Parathyroid adenoma (tissue), 2 donors: Measurements from ENCODE around the gene GTF3C4.

Source experiments
- H2AFZ ChIP-seq: fragments of 300-600 bp; sonication (generic); one replicate; pipeline ENCODE4 v1.7.0; 2017; ENCODE audit warnings: antibody characterized with exemption, mild to moderate bottlenecking
- H3K27ac ChIP-seq: fragments of 300-600 bp; sonication (generic); one replicate; pipeline ENCODE4 v1.7.0; 2017
- H3K27me3 ChIP-seq: fragments of 300-600 bp; sonication (generic); one replicate; pipeline ENCODE4 v1.7.0; 2017; ENCODE audit warnings: low read length; ENCODE audit not compliant: control insufficient read depth, insufficient read depth
- H3K36me3 ChIP-seq: fragments of 300-600 bp; sonication (generic); one replicate; pipeline ENCODE4 v1.7.0; 2017; ENCODE audit warnings: low read length; ENCODE audit not compliant: control insufficient read depth, insufficient read depth
- H3K4me1 ChIP-seq: fragments of 300-600 bp; sonication (generic); one replicate; pipeline ENCODE4 v1.7.0; 2017; ENCODE audit warnings: control low read depth
- H3K4me2 ChIP-seq: fragments of 300-600 bp; sonication (generic); one replicate; pipeline ENCODE4 v1.7.0; 2017; ENCODE audit warnings: low read length
- H3K4me3 ChIP-seq: fragments of 300-600 bp; sonication (generic); one replicate; pipeline ENCODE4 v1.7.0; 2017; ENCODE audit warnings: low read depth, low read length
- H3K79me2 ChIP-seq: fragments of 300-600 bp; sonication (generic); one replicate; pipeline ENCODE4 v1.7.0; 2017; ENCODE audit warnings: control low read depth
- H3K9ac ChIP-seq: fragments of 300-600 bp; sonication (generic); one replicate; pipeline ENCODE4 v1.7.0; 2017; ENCODE audit warnings: mild to moderate bottlenecking
- H3K9me3 ChIP-seq: fragments of 300-600 bp; sonication (generic); one replicate; pipeline ENCODE4 v1.7.0; 2017; ENCODE audit warnings: low read length; ENCODE audit not compliant: control insufficient read depth
- TF ChIP-seq, protein P1 (sequence below): fragments of 300-600 bp; sonication (generic); IDR thresholded peaks from one replicate; pipeline ENCODE4 v1.7.0; 2017; ENCODE audit warnings: antibody characterized with exemption, mild to moderate bottlenecking
- donor health status: primary hyperparathyroidism.

The GTF3C4 gene

GRCh38 chr9:132681561-132681960 lies 11.3 kb downstream of the GTF3C4 start:
- H3K27ac ChIP-seq = no peak overlapping the region
- no peak overlapping the region for H2AFZ ChIP-seq
- no peaks in the 10 kb centered on the region for H3K9me3 ChIP-seq
- TF ChIP-seq, protein P1, sequence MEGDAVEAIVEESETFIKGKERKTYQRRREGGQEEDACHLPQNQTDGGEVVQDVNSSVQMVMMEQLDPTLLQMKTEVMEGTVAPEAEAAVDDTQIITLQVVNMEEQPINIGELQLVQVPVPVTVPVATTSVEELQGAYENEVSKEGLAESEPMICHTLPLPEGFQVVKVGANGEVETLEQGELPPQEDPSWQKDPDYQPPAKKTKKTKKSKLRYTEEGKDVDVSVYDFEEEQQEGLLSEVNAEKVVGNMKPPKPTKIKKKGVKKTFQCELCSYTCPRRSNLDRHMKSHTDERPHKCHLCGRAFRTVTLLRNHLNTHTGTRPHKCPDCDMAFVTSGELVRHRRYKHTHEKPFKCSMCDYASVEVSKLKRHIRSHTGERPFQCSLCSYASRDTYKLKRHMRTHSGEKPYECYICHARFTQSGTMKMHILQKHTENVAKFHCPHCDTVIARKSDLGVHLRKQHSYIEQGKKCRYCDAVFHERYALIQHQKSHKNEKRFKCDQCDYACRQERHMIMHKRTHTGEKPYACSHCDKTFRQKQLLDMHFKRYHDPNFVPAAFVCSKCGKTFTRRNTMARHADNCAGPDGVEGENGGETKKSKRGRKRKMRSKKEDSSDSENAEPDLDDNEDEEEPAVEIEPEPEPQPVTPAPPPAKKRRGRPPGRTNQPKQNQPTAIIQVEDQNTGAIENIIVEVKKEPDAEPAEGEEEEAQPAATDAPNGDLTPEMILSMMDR = no peak
- no peak overlapping the region for H3K9ac ChIP-seq
- H3K4me2 ChIP-seq = no peak overlapping the region
- no peaks in the 10 kb centered on the region for H3K79me2 ChIP-seq
- H3K4me1 ChIP-seq = no peaks in the 10 kb centered on the region
- H3K4me3 ChIP-seq = no peak overlapping the region
- no peaks in the 10 kb centered on the region for H3K27me3 ChIP-seq
- H3K36me3 ChIP-seq = no peaks in the 10 kb centered on the region

GRCh38 chr9:132683873-132684272 lies 13.6 kb downstream of the GTF3C4 start:
- H2AFZ ChIP-seq = no peak overlapping the region
- no peaks in the 10 kb centered on the region for H3K27me3 ChIP-seq
- H3K9ac ChIP-seq = no peak overlapping the region
- H3K79me2 ChIP-seq = no peaks in the 10 kb centered on the region
- H3K4me1 ChIP-seq = no peaks in the 10 kb centered on the region
- no peak overlapping the region for H3K4me3 ChIP-seq
- no peaks in the 10 kb centered on the region for H3K9me3 ChIP-seq
- no peaks in the 10 kb centered on the region for H3K36me3 ChIP-seq
- no peak overlapping the region for H3K27ac ChIP-seq
- TF ChIP-seq, protein P1 = no peak
- no peak overlapping the region for H3K4me2 ChIP-seq

DNA sequence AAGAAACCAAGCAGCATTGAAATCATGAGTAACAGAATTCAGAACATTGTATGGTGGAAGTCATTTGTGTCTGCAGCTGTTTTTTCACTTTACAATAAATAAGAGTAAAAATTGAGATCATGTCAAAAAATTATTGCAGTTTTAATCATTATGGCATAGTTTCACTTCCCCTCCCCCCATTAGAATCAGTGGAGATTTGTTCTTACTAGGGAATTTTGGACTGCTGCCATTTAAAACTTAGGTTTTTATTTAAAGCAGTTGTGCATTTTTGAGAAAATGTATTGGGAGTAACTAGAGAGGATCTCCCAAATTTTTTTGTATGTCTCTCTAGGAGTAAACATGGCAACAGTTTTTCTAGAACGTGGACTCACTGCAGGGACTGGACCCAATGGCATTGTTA lies 20.4 kb downstream of the GTF3C4 start:
- no peak overlapping the region for H3K9ac ChIP-seq
- H3K27me3 ChIP-seq = no peaks in the 10 kb centered on the region
- no peak overlapping the region for H3K27ac ChIP-seq
- H3K9me3 ChIP-seq = no peaks in the 10 kb centered on the region
- H3K4me3 ChIP-seq = no peak overlapping the region
- no peaks in the 10 kb centered on the region for H3K36me3 ChIP-seq
- no peaks in the 10 kb centered on the region for H3K79me2 ChIP-seq
- no peak overlapping the region for H3K4me2 ChIP-seq
- H3K4me1 ChIP-seq = no peaks in the 10 kb centered on the region
- H2AFZ ChIP-seq = no peak overlapping the region
- TF ChIP-seq, protein P1 = no peak

DNA sequence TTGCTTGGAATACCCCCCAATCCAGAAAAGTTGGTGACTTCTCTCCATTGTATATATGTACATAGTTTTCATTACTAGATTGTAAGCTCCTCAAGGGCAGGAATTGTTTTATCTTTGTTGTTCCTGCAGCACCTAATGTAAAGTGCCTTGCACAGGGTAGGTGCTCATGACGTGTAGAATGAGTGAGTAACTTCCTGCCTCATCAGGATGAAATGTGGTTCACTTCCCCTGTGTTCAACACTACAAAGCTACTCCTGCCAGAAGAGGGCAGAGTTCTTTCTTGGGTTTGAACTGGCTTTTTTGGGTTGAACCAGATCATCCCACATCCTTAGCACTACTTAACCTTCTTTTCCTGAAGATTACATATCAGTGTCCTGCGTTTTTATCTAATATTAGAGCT lies 23.9 kb downstream of the GTF3C4 start:
- Histone ChIP-seq H3K4me3 (no peak overlapping the region), H3K4me2 (no peak overlapping the region), H3K79me2 (no peaks in the 10 kb centered on the region), H3K36me3 (no peaks in the 10 kb centered on the region), H3K27me3 (no peaks in the 10 kb centered on the region), H3K9ac (no peak overlapping the region), H3K4me1 (no peaks in the 10 kb centered on the region), H2AFZ (no peak overlapping the region), H3K9me3 (peaks cover 3% of the 10 kb centered on the region), H3K27ac (no peak overlapping the region)
- TF ChIP-seq, protein P1 = peak; percentile 19

DNA sequence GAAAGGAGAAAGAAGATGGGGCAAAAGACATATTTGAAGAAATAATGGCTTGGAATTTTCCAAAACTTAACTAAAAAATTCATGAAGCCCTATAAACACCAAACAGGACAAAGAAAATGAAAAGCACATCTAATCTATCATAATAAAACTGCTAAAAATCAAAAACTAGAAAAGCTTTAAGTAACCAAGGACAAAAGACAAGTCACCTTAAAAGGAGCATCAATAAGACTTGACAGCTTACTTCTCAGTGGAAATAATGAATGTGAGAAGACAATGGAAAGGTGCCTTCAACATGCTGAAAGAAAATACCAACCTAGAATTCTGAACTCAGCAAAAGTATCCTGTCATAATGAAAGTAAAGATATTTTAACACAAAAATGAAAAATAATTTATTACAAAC lies 27.0 kb downstream of the GTF3C4 start:
- Histone ChIP-seq H3K36me3 (no peaks in the 10 kb centered on the region), H3K27me3 (no peaks in the 10 kb centered on the region), H3K4me1 (no peaks in the 10 kb centered on the region), H3K4me2 (no peak overlapping the region), H3K4me3 (no peak overlapping the region), H3K79me2 (no peaks in the 10 kb centered on the region), H2AFZ (no peak overlapping the region), H3K9me3 (peaks cover 3% of the 10 kb centered on the region), H3K9ac (no peak overlapping the region), H3K27ac (no peak overlapping the region)
- TF ChIP-seq, protein P1 = no peak
